ENCODE results near the gene VSIG1.

GRCh38 chrX:108019382-108019875 is 25.4 kb upstream of the VSIG1 start:
- TF ChIP-seq POLR2AphosphoS5 (IDR thresholded peaks at IDR 0.05; ENCODE audit: low read depth) = no peak
- no peak for TF ChIP-seq EZH2 (IDR thresholded peaks at IDR 0.05; ENCODE audit: low read depth, unreplicated experiment)
- TF ChIP-seq EZH2phosphoT487 (IDR thresholded peaks at IDR 0.05; ENCODE audit: unreplicated experiment) = no peak
- TF ChIP-seq, protein P1, sequence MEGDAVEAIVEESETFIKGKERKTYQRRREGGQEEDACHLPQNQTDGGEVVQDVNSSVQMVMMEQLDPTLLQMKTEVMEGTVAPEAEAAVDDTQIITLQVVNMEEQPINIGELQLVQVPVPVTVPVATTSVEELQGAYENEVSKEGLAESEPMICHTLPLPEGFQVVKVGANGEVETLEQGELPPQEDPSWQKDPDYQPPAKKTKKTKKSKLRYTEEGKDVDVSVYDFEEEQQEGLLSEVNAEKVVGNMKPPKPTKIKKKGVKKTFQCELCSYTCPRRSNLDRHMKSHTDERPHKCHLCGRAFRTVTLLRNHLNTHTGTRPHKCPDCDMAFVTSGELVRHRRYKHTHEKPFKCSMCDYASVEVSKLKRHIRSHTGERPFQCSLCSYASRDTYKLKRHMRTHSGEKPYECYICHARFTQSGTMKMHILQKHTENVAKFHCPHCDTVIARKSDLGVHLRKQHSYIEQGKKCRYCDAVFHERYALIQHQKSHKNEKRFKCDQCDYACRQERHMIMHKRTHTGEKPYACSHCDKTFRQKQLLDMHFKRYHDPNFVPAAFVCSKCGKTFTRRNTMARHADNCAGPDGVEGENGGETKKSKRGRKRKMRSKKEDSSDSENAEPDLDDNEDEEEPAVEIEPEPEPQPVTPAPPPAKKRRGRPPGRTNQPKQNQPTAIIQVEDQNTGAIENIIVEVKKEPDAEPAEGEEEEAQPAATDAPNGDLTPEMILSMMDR (conservative IDR thresholded peaks at IDR 0.05; ENCODE audit: low read depth in 2 of 2) = no peak
- no peak for TF ChIP-seq JUNB (IDR thresholded peaks at IDR 0.05; ENCODE audit: unreplicated experiment)
- TF ChIP-seq CREB1 (CRISPR knock-in tag; IDR thresholded peaks at IDR 0.05; ENCODE audit: low read depth) = no peak
- TF ChIP-seq REST (IDR thresholded peaks at IDR 0.05; ENCODE audit: unreplicated experiment) = no peak
- no peak for TF ChIP-seq ZNF331 (CRISPR knock-in tag; IDR thresholded peaks at IDR 0.05; ENCODE audit: low read depth)
- TF ChIP-seq ETS1 (IDR thresholded peaks at IDR 0.05) = no peak
- no peak for TF ChIP-seq ZNF114 (CRISPR knock-in tag; IDR thresholded peaks at IDR 0.05)
- no peak for TF ChIP-seq STAT1 (IDR thresholded peaks at IDR 0.05; ENCODE audit: unreplicated experiment)
